NCI-H748 (cell line): ENCODE measurements around the gene DOCK2.

Source experiments
- DNase-seq: peaks from one replicate; lab custom pipeline; 2025; ENCODE audit not compliant: unreplicated experiment; lab: John Stamatoyannopoulos, UW

DOCK2 gene

GRCh38 chr5:169893571-169893970, 256.5 kb downstream of the DOCK2 start:
- no peak for DNase-seq

GRCh38 chr5:169895926-169896325, 258.9 kb downstream of the DOCK2 start:
- DNase-seq: no peak

GRCh38 chr5:169897481-169897880, 260.4 kb downstream of the DOCK2 start:
- DNase-seq: no peak

GRCh38 chr5:169901896-169902295, 264.8 kb downstream of the DOCK2 start:
- no peak for DNase-seq

- no peak for DNase-seq
Observed at GRCh38 chr5:169904059-169904458, 267.0 kb downstream of the DOCK2 start.

GRCh38 chr5:169904508-169904907, 267.4 kb downstream of the DOCK2 start:
- no peak for DNase-seq

GRCh38 chr5:169905017-169905416, 267.9 kb downstream of the DOCK2 start:
- no peak for DNase-seq

- DNase-seq: peak; percentile 90
Observed at GRCh38 chr5:169906745-169907649, 269.9 kb downstream of the DOCK2 start.

GRCh38 chr5:169908864-169909263, 271.8 kb downstream of the DOCK2 start:
- no peak for DNase-seq

GRCh38 chr5:169909945-169910344, 272.9 kb downstream of the DOCK2 start:
- no peak for DNase-seq

GRCh38 chr5:169910393-169910792, 273.3 kb downstream of the DOCK2 start:
- no peak for DNase-seq

GRCh38 chr5:169911448-169912212, 274.6 kb downstream of the DOCK2 start:
- peak; percentile 10 for DNase-seq

GRCh38 chr5:169913479-169913878, 276.4 kb downstream of the DOCK2 start:
- DNase-seq: no peak

GRCh38 chr5:169914766-169915165, 277.7 kb downstream of the DOCK2 start:
- no peak for DNase-seq

- DNase-seq: no peak
Observed at GRCh38 chr5:169917500-169917899, 280.4 kb downstream of the DOCK2 start.

GRCh38 chr5:169918228-169918627, 281.2 kb downstream of the DOCK2 start:
- DNase-seq: no peak

GRCh38 chr5:169920474-169920873, 283.4 kb downstream of the DOCK2 start:
- DNase-seq: no peak

GRCh38 chr5:169921384-169921783, 284.3 kb downstream of the DOCK2 start:
- DNase-seq: no peak

GRCh38 chr5:169921949-169922348, 284.9 kb downstream of the DOCK2 start:
- no peak for DNase-seq

GRCh38 chr5:169922474-169922873, 285.4 kb downstream of the DOCK2 start:
- DNase-seq: no peak

- no peak for DNase-seq
Observed at GRCh38 chr5:169923988-169924387, 286.9 kb downstream of the DOCK2 start.

- DNase-seq: peak; percentile 69
Observed at GRCh38 chr5:169933127-169933526, 296.1 kb downstream of the DOCK2 start.
